Caco-2 (cell line): ENCODE results near the gene MRGPRG. TPM values are rescaled to one million over a fixed set of nuclear protein-coding genes. Genes with fewer than 3 reads are reported as not detected.

Experiments
- BruUV-seq: library from RNA; stranded (reverse); fragments of 400-500 nt; replicated peaks from 2 replicates; lab custom pipeline; 2021; lab: Mats Ljungman, UMichigan
- CTCF ChIA-PET: fragments of 300-600 bp; sonication (Branson Sonifier 250); formaldehyde crosslinking; loops from one replicate; lab custom pipeline; 2022; ENCODE audit warnings: antibody characterized with exemption; lab: Charles Lee
- POLR2A ChIA-PET: fragments of 300-600 bp; sonication (Branson Sonifier 250); formaldehyde crosslinking; loops from one replicate; lab custom pipeline; 2022; ENCODE audit warnings: antibody characterized with exemption; lab: Charles Lee
- DNase-seq, 2 experiments: peaks; one replicate each; pipeline versions ENCODE4 v3.0.0 to v3.0.0-alpha.2; 2020 to 2022
- H3K27me3 ChIP-seq: replicated peaks from 2 replicates; pipeline ENCODE4 v1.6.0; 2011; ENCODE audit warnings: low read length; ENCODE audit not compliant: control insufficient read depth, insufficient read depth
- H3K36me3 ChIP-seq: 2 replicates; pipeline ENCODE4 v1.5.1; 2011; ENCODE audit warnings: low read length; ENCODE audit not compliant: control insufficient read depth, insufficient read depth
- H3K4me1 ChIP-seq: fragments of 250-450 bp; sonication (Bioruptor Pico); 2 replicates; pipeline ENCODE4 v1.5.1; 2020; ENCODE audit warnings: mild to moderate bottlenecking
- H3K4me3 ChIP-seq: 2 replicates; pipeline ENCODE4 v1.5.1; 2011; ENCODE audit warnings: low read depth, mild to moderate bottlenecking, control low read depth, low read length
- H3K9me3 ChIP-seq: fragments of 250-450 bp; sonication (Bioruptor Pico); 2 replicates; pipeline ENCODE4 v1.5.1; 2020; ENCODE audit warnings: mild to moderate bottlenecking, moderate library complexity
- H3K27ac Mint-ChIP-seq: one replicate; pipeline ENCODE4 v1.8.0; 2022; ENCODE audit warnings: mixed read lengths; ENCODE audit not compliant: unreplicated experiment
- H3K27me3 Mint-ChIP-seq: one replicate; pipeline ENCODE4 v1.8.0; 2022; ENCODE audit warnings: mixed read lengths; ENCODE audit not compliant: insufficient read depth, unreplicated experiment
- H3K36me3 Mint-ChIP-seq: one replicate; pipeline ENCODE4 v1.8.0; 2022; ENCODE audit warnings: mild to moderate bottlenecking, mixed read lengths; ENCODE audit not compliant: insufficient read depth, unreplicated experiment
- H3K4me1 Mint-ChIP-seq: one replicate; pipeline ENCODE4 v1.8.0; 2022; ENCODE audit warnings: low read depth, mixed read lengths; ENCODE audit not compliant: unreplicated experiment
- H3K4me3 Mint-ChIP-seq: one replicate; pipeline ENCODE4 v1.8.0; 2022; ENCODE audit warnings: mild to moderate bottlenecking, moderate library complexity, mixed read lengths; ENCODE audit not compliant: unreplicated experiment
- H3K9me3 Mint-ChIP-seq: one replicate; pipeline ENCODE4 v1.8.0; 2022; ENCODE audit warnings: mixed read lengths; ENCODE audit not compliant: unreplicated experiment
- CTCF ChIP-seq, 2 experiments: fragments of 200-600 bp in 1 of 2; IDR thresholded peaks; 1 replicate in 1 of 2; 2 replicates in 1 of 2; pipeline versions ENCODE4 v1.5.1 to v1.8.0; 2011 to 2022; ENCODE audit warnings: antibody characterized with exemption in 1 of 2, control low read depth in 1 of 2, inconsistent platforms in 1 of 2, low read depth in 1 of 2, low read length in 1 of 2, mild to moderate bottlenecking in 1 of 2, moderate library complexity in 1 of 2; ENCODE audit not compliant: insufficient read depth in 1 of 2, severe bottlenecking in 1 of 2, unreplicated experiment in 1 of 2
- intact Hi-C: fragments of 100-400 bp; cut with micrococcal nuclease; formaldehyde crosslinking; loops from one replicate; pipeline ENCODE4 v1.10.0; 2022; ENCODE audit not compliant: unreplicated experiment
- total RNA-seq: library from RNA; stranded (reverse); gene quantifications from 2 replicates; pipeline ENCODE4 v1.2.3, GENCODE V29; 2022

The MRGPRG gene
- total RNA-seq, 1 experiment from 2014 or later: not detected

DNA sequence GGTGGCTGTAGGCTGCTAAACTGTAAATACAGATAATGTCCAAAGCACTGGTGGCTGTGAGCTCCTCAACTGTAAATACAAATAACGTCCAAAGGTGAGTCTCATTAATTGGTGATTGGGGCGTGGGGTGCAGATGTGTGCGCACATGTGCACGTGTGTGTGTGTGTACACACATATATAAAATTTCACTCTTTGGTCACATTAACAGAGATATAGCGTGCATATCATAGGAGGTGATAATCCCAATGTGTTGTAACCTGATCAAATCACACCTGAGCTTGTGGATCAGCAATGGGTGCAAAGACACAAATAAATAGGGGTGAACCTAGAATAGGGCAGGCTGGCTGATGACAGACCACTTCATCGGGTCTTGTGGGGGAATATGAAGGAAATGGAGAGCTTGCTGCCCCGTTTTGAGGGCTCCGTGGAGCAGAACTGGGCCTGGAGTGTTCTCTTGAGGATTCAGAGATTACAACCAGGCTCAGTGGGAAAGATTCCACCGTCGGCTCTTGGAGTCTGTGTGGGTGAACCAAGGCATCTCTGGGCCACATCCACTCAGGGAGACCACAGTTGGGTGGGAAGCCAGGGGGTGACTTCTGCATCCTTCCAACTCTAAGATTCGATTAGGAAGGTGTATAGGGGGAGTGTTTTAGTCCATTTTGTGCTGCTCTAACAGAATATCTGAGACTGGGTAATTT is 28.6 kb downstream of the MRGPRG start:
- CTCF ChIA-PET: no interaction called here
- no peak for DNase-seq
- no TSS peak for BruUV-seq
- Histone ChIP-seq H3K9me3 (no peaks in the 10 kb centered on the region), H3K27me3 (no peaks in the 10 kb centered on the region; the same call in 1 of the 2 replicates), H3K4me1 (no peaks in the 10 kb centered on the region), H3K4me3 (no peak overlapping the region), H3K36me3 (no peaks in the 10 kb centered on the region)
- Mint-ChIP-seq H3K9me3 (no peaks in the 10 kb centered on the region), H3K27me3 (peaks cover 10% of the 10 kb centered on the region), H3K4me1 (no peaks in the 10 kb centered on the region), H3K36me3 (no peaks in the 10 kb centered on the region), H3K4me3 (no peak overlapping the region), H3K27ac (no peak overlapping the region)
- intact Hi-C loops: no loop called here
- POLR2A ChIA-PET: no interaction called here
- no peak for TF ChIP-seq CTCF (IDR thresholded peaks at IDR 0.05; ENCODE audit: insufficient read depth in 1 of 2, low read depth in 1 of 2, low read length in 1 of 2, severe bottlenecking in 1 of 2, unreplicated experiment in 1 of 2)

GRCh38 chr11:3189196-3189843 is 29.3 kb downstream of the MRGPRG start:
- H3K27me3 Mint-ChIP-seq: peaks cover 10% of the 10 kb centered on the region
- Histone ChIP-seq H3K27me3 (no peaks in the 10 kb centered on the region; the same call in 1 of the 2 replicates), H3K36me3 (no peaks in the 10 kb centered on the region), H3K4me3 (no peak overlapping the region), H3K4me1 (no peaks in the 10 kb centered on the region), H3K9me3 (no peaks in the 10 kb centered on the region)
- ChIA-PET CTCF (no interaction called here), POLR2A (no interaction called here)
- DNase-seq: no peak
- no peaks in the 10 kb centered on the region for H3K9me3 Mint-ChIP-seq
- H3K27ac Mint-ChIP-seq: no peak overlapping the region
- no peak overlapping the region for H3K4me3 Mint-ChIP-seq
- no peaks in the 10 kb centered on the region for H3K4me1 Mint-ChIP-seq
- intact Hi-C loops: no loop called here
- no TSS peak for BruUV-seq
- no peak for TF ChIP-seq CTCF (IDR thresholded peaks at IDR 0.05; ENCODE audit: insufficient read depth in 1 of 2, low read depth in 1 of 2, low read length in 1 of 2, severe bottlenecking in 1 of 2, unreplicated experiment in 1 of 2)
- H3K36me3 Mint-ChIP-seq: no peaks in the 10 kb centered on the region

- POLR2A ChIA-PET: no interaction called here
- BruUV-seq: no TSS peak
- DNase-seq: no peak
Observed at GRCh38 chr11:3188496-3189195, 30.0 kb downstream of the MRGPRG start.

More at GRCh38 chr11:3188496-3189195, 30.0 kb downstream of the MRGPRG start:
- peaks cover 10% of the 10 kb centered on the region for H3K27me3 Mint-ChIP-seq
- Histone ChIP-seq H3K9me3 (no peaks in the 10 kb centered on the region), H3K4me3 (no peak overlapping the region), H3K36me3 (no peaks in the 10 kb centered on the region), H3K27me3 (no peaks in the 10 kb centered on the region; the same call in 1 of the 2 replicates), H3K4me1 (no peaks in the 10 kb centered on the region)
- intact Hi-C loops: no loop called here
- CTCF ChIA-PET: no interaction called here
- no peaks in the 10 kb centered on the region for H3K4me1 Mint-ChIP-seq
- no peaks in the 10 kb centered on the region for H3K9me3 Mint-ChIP-seq
- H3K27ac Mint-ChIP-seq: no peak overlapping the region
- no peak for TF ChIP-seq CTCF (IDR thresholded peaks at IDR 0.05; ENCODE audit: insufficient read depth in 1 of 2, low read depth in 1 of 2, low read length in 1 of 2, severe bottlenecking in 1 of 2, unreplicated experiment in 1 of 2)
- H3K4me3 Mint-ChIP-seq: no peak overlapping the region
- H3K36me3 Mint-ChIP-seq: no peaks in the 10 kb centered on the region
